ENCODE measurements around the gene PAPOLB.

PAPOLB gene

DNA sequence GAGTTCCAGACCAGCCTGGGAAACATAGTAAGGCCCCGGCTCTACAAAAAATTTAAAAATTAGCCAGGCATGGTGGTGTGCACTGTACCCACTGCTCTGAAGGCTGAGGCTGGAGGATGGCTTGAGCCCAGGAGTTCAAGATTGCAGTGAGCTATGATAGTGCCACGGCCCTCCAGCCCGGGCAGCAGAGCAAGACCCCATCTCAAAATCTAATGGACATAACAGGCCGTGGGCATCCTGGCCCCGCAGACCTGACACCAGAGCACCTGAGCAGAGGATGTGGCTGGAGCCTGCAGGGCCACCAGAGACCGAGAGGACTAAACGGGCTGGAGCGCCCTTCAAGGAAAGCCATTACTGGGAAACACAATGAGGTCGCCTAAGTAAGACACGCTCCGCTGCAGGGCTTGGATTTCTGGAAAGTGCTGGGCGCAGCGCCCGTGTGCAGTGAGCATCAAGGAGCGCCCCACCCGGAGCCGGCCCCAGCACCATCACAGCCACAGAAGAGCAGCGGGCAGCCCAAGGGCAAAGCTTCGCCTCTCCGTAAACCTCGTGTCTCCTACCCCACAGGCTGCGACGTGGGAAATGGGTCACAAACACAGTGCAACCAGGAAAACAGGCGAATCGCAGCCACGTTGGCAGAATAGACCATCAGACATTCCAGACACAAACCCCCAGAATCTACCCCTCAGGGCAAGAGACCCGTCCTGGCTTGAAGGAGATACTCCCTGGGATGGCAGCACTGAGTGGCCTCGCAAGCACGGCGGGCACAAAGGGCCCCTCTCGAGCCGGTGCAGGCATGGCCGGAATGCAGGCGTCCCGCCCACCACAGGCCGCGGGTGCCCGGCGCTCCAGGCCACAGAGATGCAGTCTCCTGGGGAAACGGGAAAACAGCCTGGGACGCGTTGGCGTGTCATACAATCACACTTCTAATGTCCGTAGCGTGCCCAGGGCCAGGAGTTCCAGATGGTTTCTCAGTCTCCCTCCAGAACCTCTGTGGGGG, 16.8 kb upstream of the PAPOLB start:
- DNase-seq (ENCODE audit: low spot score): no peak

DNA sequence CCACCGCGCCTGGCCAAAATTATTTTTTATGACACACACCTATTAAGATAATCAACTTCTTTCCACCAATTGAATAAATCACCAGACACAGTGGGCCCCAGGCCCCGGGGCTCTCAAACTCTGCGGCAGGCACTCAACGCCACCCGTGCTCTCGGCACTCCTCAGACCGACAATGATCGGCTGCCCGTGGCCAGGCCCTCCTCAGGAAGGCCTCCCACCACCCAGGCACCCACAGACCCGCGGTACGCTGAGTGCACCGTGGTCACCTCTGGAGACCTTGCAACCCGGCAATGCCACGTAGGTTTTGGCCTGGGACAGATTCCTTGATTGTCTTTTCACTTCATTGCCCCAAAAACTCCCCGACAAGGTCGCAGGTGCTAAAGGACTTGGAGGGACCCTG, 14.8 kb upstream of the PAPOLB start:
- no peak for DNase-seq (ENCODE audit: low spot score)

DNA sequence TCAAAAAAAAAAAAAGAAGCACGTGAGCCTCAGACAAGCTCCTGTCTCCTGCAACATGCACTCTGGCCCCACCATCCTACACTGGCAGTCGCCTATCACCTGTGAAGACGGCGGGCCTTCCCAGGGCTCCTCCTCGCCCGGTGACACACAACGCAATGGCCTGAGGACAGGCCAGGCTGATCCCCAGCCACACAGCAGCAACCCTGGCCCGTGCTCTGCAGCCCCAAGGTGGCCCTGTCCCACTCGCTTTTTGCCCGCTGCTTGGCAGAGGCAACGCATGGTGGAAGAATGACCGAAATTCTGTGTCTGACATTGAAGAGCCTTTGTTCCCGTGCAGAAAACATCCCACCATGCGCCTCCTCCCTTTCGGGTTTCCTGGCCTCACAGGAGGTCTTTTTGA, 13.6 kb upstream of the PAPOLB start:
- DNase-seq (ENCODE audit: low spot score): no peak

DNA sequence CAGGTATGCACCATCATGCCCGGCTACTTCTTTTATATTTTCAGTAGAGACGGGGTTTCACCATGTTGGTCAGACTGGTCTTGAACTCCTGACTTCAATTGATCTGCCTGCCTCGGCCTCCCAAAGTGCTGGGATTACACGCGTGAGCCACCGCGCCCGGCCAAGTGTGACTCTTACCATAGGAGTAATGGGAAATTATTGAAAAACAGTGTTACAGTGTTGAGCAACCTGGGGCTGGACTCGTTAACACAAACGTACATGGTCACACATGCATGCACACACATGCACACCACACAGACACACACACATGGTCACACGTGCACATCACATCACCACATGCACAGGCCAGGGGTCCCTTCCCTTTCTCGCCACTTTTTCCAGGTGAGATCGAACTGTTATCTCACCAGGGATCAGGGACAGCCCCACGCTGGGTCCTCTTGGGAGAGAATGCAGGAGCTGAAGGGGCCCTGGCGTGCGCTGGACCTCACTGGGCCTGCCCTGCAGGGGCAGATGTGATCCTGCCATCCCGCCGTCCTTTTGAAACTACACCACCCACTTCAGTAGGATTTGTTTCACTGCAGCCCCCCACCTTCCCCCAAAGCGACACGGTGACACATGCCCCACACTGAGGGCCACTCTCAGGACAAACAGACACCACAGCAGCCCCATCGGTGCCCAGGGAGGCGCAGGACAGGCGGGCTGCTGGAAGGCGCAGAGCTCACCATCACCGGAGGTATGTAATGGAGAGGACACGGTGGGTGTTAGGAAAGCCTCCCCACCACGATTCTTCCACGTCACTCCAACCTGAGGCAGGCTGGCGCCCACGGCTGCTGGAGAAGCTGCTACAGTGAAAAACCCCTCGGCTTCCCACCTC, 11.5 kb upstream of the PAPOLB start:
- no peak for DNase-seq (ENCODE audit: low spot score)

DNA sequence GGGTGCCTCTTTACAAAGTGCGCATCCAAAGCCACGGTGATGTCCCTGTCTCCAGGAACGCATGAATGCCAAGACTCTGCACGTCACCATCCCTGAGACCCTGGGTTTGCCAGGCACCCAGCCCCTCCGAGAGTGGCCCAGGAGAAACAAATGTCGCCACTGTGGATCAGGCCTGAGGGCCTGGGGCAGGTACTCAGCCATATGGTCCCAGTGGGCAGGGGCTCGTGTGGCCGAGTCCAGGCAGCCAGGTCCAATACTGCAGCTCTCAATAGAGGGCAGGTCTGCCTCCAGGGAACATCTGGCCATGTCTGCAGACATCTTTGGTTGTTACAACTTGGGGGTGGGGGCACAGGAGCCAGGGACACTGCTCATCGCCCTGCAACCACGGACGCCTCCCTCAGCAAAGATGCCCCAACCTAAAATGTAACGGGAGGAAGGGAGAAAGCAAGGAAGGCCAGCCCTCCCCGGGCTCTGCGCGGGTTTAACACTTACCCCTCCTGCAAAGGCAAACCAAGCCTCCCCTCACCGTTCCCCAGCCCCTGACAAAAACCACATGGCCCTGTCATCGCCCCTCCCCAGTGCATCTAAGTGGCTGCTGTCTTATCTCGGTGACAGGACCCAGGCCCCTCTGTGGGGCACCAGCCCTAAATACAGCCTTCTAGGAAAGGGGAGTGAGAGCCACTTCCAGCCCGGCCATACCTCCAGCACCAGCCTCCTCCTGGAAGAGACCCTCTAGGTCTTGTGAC, 10.3 kb upstream of the PAPOLB start:
- DNase-seq (ENCODE audit: low spot score): no peak

DNA sequence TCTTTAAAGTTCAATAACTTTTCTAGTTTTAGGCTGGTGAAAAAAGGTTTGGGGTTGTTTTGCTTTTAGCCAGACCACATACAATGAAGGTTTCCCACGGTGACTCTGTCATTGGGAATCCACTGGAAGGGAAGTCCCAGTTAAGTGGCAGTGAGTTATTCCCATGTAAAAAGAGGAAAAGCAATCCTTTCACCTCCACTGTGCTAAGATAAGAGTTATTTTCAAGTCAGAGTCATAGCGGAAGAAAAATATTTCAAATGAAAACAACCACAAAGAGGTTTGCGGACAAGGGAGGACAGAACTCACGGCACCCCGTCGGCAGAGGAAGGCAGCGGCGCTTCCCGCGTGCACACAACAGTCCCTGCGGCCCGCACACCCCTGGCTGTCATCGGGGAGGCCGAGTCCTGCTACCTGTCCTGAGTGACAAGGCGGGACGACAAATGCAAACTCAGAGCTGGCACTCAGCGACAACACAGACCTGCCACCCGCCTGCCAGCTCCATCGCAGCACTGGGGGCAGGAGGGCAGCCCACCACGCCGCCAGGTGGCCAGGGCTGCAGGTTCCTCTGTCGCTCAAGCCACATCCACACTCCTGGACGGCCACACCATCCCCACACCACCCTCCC, 9.3 kb upstream of the PAPOLB start:
- no peak for DNase-seq (ENCODE audit: low spot score)

DNA sequence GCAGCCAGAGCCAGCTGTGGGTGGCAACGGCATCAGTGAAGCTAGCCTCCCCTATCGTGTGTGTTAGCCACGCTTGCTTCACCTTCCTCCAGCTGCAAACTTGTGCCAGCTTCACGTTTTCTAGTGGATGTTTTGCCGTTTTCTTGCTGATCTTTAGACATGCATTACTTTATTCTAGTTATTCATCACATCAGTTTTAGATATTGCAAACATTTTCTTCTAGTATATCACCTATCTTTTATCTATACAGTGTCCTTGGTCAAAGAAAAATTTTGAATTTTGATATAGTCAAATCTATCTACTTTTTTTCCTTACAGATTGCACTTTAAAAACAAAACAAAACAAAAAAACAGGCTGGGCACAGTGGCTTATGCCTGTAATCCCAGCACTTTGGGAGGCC, 6.7 kb upstream of the PAPOLB start:
- no peak for DNase-seq (ENCODE audit: low spot score)

DNA sequence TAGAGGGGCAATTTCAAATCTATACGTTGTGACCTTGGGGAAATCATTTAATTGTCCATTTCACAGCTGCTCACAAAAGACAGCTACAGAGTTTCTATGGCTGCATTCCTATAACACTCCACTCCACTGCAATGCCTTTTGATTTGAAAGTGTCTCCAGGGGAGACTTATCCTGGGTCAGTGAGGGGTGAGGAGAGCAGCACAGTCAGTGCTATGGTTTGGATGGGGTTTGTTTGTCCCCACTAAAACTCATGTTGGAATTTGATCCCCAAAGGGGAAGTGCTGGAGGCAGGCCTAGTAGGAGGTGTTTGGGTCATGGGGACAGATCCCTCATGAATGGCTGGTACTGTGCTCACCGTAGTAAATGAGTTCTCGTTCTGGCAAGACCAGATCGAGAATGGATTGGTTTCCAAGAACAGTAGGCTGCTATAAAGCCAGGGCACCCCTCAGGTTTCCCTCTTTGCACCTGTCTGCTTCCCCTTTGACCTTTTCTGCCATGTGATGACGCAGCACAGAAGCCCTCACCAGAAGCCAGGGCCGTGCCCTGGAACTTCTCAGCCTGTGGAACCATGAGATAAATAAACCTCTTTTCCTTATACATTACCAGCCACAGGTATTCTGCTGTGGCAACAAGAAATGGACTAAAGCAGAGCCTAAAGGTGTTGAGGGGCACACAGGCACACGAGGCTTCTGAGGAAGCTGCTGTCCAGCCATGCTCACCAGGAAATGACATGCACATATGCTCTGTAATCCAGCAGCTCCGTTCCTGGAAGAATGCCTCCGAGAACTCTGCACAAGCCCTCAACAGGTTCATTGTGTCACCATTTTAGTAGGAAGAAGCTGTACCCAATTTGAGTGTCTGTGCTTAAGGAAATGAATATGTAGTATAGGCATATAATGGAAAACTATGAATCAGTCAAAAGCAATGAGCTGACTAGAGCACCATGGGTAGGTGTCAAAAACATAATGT, 5.0 kb upstream of the PAPOLB start:
- no peak for DNase-seq (ENCODE audit: low spot score)

DNA sequence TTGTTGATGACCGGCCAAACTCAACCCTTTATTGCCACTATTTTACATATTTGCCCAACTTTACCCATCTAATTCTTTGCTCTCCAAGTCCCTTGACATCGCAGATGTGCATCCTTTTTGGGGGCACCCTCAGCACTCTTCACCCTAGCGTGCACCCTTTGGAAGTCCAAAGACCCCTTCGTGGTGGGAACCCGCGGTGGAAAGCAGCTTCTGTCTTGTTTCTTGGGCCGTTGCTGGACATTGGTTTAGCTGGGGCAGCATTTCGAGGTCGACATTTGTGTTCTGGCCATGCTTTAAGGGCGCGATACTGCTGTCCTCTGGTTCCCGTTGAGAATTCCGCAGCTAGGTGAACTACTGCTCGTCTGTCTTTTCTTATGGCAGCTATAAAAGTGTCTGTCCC, 326 bp upstream of the PAPOLB start:
- DNase-seq (ENCODE audit: low spot score): no peak

DNA sequence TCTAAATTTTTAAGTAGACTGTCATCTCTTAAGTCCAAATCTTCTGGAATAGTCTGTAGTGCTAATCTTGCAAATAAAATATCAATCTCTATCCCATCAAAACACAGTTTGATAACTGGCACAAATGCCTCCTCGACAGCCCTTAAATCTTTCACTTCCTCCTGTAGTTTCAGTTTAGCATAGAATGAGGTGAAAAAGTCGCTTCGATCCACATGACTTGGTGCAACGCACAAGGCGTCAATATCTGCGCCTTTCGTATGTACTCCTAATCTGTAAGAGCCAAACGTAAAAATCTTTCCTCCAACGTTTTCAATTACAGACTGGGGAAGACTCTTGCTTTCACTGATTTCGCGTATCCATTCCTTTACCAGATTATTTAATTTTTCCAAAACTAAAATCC, 603 bp downstream of the PAPOLB start:
- no peak for DNase-seq (ENCODE audit: low spot score)

DNA sequence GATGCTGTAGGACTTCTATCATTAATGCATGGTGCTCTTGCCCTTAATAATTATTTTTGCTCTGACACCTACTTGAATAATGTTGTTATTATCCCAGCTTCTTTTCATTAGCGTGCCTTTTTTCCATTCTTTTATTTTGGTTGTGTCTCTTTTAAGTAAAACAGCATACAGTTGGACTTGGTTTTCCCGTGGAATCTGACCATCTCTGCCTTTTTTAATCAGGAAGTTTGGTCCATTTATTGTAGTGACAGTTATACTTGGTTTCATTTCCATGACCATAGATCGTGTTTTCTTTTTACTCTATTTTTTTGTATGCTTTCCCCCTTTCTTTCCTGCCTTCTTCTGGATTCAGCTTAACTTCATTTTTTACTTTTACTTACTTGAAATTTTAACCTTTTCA, 4.6 kb downstream of the PAPOLB start:
- no peak for DNase-seq (ENCODE audit: low spot score)

DNA sequence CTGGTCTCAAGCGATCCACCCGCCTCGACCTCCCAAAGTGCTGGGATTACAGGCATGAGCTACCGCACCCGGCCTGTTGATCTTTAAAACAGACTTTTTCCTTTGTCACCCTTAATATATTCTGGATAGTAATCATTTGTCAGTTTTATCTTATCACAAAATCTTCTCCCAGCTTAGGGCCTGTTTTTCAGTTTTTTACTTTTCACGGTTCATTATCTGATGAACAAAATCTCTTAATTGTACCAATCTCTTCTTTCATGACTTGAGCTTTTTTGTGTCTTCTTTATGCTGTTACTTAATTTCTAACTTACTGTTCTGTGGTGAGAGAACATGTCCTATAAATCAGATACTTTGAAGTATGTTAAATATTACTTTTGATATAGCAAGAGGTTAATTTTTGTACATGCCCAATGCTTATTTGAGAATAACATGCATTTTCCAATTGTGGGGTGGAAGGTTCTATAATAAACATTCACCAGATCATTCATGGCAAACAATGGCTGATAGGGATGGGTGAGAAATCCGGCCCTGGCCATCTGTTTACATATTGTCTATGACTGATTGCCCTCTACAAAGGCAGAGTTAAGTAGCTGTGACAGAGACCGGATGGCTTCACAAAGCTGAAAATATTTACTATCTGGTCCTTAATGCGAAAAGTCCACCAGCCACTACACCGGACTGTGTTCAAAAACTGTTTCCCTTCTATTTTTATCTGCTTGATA, 5.3 kb downstream of the PAPOLB start:
- peak; percentile 66 for DNase-seq (ENCODE audit: low spot score)

DNA sequence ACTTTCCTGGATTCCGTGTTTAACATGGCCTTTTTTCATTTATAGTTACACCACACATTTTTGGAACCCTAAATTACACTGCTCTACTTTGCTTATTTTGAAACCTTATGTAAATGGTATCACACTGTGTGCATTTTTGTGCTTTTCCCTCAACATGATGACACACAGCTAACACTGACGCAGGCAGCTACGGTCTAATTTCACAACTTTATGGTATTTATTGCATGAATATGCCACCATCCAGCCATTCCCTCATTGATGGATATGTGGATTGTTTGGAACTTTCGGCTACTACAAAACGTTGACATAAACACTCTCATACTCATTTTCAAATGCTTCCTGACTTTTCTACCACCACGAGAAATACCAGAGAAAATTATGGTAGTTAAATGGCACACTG, 6.9 kb downstream of the PAPOLB start:
- no peak for DNase-seq (ENCODE audit: low spot score)

DNA sequence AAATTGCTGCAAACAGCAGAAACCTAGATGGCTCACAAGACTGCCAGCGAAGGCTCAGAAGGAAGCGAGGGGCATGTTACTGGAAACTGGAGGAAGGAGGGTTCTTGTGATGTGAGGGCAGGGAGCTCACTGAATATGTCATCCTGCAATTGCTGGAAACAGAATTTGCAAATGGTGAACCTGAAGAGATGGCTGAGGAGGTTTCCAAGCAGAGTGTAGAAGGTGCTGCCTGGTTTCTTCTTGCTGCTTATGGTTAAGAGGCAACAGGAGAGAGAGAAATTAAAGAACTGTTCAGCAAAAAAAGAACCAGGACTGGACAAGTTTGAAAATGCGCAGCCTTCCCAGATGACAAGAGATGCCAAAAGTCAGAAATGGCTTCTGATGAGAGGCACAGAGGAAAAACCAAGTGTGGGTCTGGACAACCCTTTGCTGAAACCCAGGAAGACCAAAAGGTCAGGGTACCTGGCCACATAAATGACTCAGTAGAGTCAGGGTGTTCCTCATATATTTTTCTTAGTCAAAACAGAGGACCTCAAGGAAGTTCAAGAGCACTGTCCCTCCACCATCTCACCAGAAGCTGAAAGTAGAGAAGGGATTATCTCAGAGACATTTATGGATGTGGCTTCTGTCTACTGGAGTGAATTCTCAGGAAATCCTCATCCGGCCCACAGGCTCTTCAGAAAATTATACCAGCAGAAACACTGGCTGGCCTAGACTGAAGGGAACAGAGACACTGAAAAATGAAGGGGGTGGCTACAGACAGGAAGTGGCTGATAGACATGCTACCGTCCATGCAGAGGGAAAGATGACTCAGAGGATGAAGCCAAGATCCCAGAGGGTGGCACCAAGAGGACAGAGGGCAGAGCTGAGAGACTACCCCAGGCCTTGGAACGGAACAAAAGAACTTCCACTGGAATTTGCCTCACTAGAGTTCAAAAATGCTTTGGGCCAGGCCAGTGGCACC, 10.1 kb downstream of the PAPOLB start:
- DNase-seq (ENCODE audit: low spot score): no peak

DNA sequence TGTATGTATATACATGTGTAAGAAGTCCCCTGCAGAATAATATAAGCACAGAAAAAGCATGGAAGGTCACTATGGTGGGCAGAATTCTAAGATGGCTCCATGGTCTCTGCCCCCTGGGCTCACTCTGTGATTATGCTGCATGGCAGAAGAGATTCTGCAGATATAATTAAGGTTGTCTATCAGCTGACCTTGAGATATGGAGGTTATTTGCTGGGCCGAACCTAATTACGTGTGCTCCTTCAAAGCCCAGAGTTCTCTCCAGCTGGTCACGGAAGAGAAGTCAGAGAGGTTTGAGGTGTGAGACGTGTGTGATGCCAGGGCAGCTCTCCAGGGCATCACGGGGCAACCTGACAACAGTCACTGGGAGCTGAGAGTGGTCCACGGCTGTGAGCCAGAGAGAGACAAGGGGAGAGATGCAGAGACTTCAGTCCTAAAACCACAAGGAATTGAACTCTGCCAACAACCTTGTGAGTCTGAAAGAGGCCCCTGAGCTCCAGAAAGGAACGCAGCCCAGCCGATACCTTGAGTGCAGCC, 11.5 kb downstream of the PAPOLB start:
- no peak for DNase-seq (ENCODE audit: low spot score)

DNA sequence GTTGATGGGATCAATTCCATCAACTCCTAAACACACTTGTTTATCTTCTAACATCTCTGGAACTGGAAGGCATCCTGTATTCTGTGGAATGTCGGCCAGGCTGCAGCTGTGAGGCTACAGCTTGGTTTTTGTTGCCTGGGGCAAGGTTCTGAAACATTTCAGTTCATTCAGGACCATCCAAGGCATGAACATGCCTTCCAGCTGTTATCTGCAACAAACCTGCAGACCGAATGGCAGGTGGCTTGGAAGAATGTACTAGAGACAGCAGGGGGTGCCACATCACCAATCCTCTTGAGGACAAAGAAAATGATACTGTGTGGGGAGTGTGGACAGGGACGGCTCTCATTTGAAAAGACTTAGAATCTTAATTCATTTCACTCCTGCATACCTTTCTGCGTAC, 12.4 kb downstream of the PAPOLB start:
- peak; percentile 71 for DNase-seq (ENCODE audit: low spot score)

DNA sequence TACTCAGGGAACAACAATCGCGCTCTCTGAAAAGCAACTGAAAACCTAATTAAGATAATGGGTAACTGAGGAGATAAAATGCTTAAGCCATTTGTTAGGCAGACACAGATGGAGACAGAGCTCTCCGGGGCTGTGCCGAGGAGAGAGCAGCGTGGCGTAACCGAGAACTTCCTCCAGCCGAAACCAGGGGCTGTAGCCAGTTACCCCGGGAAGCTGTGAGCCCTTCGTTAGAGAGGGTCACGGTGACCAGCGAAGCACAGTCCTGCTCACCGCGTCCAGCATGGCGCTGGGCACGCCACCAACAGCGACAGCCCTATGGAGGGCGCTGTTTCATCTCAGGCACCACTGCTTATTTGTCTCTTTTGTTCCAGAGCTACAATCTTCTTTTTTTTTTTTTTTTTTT, 16.1 kb downstream of the PAPOLB start:
- peak; percentile 87 for DNase-seq (ENCODE audit: low spot score)

DNA sequence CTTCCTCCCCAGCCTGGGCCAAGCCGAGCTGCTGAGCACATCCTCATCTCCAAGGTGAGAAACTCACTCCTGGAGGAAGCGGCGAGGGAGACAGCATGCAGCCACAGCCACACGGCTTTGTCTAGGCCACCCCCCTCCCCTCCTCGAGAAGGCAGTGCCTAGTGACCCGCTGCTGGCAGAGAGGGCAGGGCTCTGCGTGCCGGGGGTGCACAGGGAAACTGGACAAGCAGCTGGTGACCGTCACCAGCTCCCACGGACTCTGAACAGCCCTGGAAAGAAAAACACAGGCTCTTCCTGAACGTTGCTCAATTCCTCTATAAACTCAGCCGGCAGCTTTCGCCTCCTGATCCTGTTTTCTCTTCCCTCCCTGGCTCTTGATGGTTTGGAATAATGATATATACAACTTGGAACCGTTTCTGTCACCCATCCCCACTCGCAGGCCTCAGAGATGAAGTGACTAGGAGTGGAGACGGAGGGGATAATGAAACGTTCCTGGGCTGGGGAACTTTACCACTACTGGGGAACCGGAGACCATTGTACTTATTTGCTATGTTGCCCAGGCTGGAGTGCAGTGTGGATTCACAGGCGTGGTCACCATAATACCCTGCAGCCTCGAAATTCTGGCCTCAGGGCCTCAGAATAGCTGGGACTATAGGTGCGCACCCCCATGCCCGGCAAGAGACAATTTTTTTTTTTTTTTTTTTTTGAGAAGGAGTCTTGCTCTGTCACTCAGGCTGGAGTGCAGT, 19.3 kb downstream of the PAPOLB start:
- DNase-seq (ENCODE audit: low spot score): no peak

All from D341Med (cell line).